DMS79 (cell line): Measurements from ENCODE around the gene PPHLN1.

Experiments
- DNase-seq: peaks from one replicate; lab custom pipeline; 2025; lab: John Stamatoyannopoulos, UW

Gene PPHLN1, protein sequence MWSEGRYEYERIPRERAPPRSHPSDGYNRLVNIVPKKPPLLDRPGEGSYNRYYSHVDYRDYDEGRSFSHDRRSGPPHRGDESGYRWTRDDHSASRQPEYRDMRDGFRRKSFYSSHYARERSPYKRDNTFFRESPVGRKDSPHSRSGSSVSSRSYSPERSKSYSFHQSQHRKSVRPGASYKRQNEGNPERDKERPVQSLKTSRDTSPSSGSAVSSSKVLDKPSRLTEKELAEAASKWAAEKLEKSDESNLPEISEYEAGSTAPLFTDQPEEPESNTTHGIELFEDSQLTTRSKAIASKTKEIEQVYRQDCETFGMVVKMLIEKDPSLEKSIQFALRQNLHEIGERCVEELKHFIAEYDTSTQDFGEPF

DNA sequence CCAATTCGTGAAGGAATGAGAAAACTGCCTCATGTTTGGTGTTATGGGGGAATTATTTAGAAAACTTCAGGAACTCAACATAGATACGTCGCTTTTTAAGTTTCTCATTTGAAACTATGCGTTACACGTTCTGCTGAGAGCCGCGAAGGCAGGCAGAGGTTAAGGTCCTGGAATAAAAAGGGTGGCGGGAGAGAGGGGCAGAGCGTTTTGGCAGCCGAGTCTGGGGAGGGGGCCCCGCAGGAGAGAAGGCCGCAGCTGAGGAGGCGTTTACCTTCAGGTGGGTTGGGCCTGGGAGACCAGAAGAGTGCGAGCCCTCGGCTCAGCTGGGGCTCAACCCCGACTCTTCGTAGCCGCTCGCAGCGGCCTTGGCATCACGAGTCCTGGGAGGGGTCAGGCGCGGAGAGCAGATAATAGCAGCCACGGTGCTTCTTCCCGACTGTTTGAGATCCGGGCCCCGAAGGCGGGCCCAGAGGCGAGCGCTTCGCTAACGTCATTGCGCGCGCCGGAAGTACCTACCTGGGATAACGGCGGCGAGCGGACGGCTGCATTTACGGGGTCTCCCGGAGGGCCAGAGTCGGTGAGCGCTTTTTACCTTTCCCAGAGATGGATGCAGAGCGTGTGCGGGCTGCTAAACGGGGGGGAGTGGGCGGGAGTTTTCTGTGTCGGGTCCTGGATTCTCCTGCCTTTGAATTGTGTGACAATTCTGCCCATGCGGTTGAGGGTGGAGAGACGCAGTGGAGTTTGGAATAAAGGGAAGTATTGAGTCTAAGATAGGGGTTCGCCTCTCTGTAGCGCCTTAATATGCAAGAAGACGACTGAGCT is at the start of gene PPHLN1, which contains the start of gene ZCRB1:
PPHLN1 (plus strand) TSS at position 515 of the 822 bp plus-strand sequence. CDS start 9,736 bp downstream, outside the sequence.
ZCRB1 (minus strand) TSS at position 442 of the 822 bp plus-strand sequence. CDS start 1,992 bp downstream, outside the sequence.
- peak; percentile 63 for DNase-seq

DNA sequence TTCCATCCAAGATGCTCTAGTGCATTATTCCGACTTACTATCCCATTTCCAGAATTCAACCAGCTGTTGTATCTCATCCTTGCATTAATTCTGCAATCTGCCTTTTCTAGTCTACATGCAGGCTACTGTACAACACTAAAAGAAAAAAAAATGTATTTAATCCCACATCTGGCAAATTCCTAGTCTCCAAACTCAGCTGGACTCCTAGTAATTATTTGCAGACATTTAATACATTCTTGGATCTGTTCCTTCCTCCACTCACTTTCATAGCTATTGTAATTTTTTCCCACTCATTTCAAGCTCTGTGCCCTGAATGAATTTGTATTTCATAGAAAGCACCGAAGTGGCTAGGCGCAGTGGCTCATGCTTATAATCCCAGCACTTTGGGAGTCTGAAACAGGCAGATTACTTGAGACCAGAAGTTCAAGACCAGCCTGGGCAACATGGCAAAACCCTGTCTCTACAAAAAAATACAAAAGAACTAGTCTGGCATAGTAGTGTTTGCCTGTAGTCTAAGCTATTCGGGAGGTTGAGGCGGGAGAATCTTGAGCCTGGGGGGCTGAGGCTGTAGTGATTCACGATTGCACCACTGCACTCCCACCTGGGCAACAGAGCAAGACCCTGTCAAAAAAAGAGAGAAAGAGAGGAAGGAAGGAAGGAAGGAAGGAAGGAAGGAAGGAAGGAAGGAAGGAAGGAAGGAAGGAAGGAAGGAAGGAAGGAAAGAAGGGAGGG is 48.4 kb upstream of the PPHLN1 start:
- no peak for DNase-seq

DNA sequence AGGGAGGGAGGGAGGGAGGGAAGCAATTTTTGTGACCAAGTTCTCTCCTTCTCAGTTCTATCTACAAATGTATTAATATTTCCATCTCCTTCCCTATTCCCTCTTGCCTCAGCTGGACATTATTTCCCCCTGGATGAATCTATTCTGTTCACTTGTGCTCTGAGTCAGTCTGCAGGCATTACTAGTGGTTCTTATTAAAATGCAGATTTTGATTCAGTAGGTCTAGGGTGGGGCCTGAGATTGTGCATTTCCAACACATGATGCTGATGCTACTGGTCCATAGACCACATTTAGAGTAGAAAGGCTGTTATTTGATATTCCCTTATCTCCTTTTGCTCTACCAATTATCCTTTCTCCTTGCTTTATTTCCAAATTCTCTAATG is 47.8 kb upstream of the PPHLN1 start:
- DNase-seq: no peak

DNA sequence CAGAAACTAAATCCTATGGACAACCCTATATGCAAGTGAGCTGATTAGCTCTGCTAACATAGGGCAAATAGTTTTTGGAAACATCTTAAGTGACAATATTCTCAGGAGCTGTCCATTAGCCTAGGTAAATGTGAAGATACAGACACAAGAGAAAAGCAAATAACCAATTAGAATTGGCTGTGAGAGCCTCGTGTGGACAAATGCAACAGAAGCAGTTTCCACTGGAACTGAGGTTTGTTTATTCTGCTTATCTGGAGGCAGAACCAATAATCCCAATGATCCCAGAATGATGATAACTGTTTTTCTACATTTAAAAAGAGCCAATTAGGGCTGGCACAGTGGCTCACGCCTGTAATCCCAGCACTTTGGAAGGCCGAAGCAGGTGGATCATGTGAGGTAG is 44.7 kb upstream of the PPHLN1 start:
- no peak for DNase-seq

DNA sequence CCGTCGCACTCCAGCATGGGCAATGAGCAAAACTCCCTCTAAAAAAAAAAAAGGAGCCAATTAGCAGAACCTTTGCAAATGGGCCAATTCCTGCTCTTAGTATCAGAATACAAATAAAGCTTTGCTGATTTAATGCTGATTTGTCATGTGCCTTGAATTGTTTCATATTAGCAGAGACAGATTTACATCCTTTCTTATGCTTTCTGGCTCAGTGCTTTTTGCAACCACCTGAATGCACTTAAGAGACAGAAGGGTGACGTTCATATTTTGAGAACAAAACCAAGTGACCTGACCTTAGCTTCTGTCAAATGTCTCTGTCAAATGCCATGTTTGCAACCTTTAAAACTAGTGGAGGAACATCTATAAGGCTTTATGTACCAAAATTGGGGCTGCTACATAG is 44.1 kb upstream of the PPHLN1 start:
- no peak for DNase-seq

DNA sequence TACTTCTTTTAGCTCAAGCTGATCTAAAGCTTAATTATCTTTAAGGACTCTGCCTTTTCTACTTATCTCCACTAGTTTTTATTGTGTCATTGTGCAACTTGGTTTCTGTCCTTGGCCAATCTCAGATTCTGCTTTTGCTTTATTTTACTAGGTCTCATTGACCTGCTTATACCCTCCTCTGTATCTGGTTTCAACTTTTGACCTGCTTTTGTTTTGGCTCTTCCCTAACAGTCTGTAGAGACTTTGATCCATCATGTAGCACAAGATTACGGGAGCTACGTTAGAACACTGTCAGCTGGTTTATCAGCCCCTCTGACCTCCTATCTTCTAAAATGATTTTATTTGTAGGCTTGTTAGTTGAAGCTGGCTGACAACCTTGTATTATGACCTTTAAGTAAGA is 43.7 kb upstream of the PPHLN1 start:
- no peak for DNase-seq

DNA sequence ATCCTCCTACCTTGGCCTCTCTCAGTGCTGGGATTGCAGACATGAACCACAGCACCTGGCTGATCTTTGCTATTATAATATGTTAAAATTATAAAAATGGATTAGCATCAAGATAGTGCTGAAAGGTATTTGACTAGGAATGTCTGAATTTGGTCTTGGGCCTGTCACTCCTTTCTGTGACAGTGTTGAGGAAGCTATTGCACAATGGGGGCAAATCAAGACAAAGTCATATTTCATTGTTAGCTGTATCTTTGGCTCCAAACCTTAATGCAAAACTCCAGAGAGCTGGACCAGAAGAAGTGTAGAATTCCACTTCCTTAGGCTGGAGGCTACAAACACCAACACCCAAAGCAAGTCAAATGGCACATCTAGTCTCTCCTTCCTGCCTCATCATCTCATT is 42.2 kb upstream of the PPHLN1 start:
- DNase-seq: no peak

DNA sequence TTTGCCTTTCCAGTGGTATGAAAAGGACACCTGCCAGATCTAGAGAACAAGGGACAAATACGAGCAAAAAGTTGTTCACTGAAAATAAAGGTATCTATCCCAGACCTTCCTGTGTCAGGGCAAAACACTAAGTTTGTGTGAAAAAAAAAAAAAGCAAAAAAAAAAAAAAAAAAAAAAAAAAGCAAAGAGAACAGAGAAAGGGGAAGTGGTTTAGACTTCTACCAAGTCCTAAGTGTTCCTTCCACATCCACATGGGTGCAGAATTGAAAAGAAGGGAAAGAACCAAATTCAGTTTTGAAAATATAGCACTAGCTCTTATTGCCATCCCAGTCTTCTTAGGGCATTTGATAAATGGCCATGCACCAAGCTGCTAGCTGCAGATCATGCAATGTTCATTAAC is 41.8 kb upstream of the PPHLN1 start:
- no peak for DNase-seq

DNA sequence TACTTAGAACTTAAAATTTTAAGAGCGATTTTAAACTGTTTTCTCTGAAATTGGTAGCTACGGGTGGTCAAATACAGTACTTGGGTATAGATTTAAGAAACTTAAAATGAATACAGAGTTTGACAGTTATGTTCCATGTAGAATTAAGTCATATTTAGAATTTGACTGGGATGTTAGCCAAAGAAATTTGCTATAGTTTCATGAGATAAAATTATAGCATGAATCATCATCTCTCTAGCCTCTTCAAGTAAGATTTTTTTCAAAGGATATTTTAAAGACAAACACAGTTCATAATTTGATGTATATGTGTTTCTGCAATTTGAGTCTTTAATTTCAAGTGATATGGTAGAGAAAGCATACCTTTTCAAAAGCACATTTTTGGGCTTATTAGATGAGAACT is 41.1 kb upstream of the PPHLN1 start:
- DNase-seq: no peak

DNA sequence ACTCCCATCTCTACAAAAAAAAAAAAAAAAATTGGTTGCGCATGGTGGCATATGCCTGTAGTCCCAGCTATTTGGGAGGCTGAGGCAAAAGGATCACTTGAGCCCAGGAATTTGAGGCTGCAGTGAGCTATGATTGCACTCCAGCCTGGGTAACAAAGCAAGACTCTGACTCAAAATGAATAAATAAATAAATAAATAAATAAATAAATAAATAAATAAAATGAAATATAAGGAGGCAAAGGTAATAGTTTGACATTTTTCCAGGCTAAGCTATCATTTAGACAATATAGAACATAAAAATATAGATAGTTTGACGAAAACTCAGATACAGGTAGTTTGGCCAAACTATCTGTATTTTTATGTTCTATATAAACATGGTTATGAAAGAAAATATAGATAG is 40.5 kb upstream of the PPHLN1 start:
- DNase-seq: no peak

DNA sequence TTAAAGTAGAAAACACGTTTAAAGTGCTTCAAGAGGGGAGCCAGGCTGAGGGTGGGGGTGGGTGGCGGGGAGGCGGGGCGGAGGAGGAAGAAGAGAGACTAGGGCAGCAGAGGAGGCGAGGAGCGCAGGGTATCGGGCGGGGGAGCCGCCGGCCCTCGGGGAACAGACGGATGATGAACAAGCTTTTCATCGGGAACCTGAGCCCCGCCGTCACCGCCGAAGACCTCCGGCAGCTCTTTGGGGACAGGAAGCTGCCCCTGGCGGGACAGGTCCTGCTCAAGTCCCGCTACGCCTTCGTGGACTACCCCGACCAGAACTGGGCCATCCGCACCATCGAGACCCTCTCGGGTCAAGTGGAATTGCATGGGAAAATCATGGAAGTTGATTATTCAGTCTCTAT is 39.2 kb upstream of the PPHLN1 start:
- DNase-seq: no peak

DNA sequence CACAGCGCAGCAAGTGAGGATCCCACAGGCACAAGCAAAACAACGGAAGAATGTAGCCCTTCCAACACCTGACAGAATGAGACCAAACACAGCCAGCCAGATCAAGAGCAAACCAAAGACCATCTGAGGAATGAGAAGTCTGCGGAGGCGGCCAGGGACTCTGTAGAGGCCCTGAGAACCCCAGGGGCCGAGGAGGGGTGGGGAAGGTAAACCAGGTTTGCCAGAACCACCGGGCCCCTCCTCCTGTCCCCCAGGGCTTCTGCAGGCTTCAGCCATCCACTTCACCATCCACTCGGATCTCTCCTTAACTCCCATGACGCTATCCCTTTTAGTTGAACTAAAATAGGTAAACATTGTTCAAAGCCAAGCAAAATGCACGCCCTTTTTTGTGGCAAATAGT is 37.4 kb upstream of the PPHLN1 start:
- no peak for DNase-seq

DNA sequence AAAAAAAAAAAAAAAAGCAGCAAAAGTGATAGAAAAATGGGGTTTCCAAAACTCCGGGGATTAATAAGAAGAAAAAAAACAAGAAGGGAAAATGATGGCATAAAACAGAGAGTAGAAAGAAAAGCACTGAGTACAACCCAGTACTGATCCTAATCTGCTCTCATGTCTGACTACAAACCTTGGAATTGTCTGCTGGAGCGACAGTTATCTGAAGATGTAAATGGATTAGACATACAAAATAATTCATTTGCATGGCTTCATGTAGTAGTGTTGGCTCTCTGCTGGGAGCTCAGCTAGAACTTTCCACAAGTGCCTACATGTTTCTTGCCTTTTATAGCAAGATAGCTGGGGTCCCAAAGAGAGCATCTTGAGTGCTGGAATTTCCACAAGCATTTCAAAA is 34.3 kb upstream of the PPHLN1 start:
- no peak for DNase-seq

DNA sequence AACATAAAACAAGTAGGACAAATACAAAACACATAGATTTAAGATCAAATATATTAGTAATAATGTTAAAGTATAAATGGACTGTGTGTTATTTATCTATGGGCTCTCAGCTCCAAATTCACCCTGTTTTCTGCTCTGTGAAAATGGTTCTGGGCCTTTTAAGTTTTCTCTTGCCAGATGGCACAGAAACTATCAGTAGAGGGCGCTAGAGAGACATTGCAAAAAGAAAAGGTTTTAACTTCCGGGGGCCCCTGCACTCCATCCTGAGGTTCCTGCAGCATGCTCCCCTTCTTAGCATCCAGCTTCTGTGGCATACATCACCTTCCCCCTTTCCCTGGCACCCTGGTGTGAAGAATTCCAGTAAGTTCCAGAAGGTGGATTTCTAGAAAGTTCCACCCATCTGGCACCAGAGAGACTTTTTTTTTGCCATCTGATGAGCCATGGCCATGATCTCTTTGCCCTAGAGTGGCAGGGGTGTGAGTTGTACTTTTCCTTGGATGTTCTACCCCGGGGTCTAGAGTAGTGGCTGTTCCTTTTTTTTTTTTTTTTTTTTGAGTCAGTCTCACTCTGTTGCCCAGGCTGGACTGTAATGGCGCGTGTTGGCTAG is 29.4 kb upstream of the PPHLN1 start:
- DNase-seq: no peak

DNA sequence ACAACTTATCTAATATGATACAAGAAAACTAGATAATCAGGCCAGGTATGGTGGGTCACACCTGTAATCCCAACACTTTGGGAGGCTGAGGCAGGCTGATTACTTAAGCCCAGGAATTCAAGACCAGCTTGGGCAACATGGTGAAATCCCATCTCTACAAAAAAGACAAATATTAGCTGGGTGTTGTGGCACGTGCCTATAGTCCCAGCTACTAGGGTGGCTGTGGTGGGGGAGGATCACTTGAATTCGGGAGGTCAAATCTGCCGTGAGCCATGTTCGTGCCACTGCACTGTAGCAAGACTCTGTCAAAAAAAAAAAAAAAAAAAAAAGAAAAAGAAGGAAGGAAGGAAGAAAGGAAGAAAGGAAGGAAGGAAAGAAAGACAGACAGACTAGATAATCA is 27.1 kb upstream of the PPHLN1 start:
- no peak for DNase-seq

DNA sequence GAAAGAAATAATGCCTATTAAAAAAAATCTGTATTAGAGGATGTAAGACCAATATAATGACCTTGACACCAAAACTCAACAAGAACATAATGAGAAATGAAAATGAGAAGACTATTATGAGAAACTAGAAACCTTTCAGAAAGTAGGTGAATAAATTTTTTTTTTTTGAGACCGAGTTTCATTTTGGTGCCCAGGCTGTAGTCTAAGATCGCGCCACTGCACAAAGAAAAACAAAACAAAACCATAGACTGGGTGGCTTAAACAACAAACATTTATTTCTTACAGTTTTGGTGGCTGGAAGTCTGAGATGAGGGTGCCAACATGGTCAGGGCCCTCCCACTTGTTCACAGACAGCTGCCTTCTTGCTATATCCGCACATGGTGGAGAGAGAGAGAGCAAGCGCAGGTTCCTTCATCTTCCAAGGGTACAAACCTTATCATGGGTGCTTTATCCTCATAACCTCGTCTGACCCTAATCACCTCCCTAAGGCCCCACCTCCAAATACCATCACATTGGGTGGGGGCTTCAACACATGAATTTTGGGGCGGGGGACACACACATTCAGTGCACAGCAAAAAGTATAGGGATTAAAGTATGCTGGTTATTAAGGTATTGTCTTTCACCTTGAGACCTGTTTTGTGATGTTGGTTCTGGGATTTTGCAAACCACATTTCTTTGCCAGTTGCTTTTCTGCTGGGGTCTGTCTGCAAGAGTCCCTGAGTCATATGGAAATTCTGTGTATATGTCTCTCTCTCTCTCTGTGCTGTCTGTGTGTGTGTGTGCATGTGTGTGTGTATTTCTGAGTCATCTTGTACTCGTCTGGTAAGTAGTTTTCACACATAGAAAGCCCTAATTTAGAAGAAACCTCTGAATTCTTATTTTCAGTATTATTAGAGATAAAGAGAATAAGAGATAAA is 26.3 kb upstream of the PPHLN1 start:
- DNase-seq: no peak

DNA sequence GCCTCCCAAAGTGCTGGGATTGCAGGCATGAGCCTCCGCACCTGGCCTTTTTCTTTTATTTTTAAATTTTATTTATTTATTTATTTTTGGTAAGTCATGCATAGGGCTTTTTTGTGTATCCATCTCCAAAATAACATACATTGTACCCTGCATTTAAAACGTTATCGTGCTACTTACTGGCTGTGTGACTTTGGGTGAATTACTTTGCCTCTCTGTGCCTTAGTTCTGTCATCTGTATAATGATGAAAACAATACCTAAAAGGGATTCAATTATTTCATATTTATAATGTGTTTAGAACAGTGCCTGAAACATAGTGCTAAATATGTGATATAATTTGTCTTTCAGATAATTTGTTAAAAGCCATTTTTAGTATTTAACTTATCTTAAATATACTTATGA is 19.7 kb upstream of the PPHLN1 start:
- DNase-seq: no peak

DNA sequence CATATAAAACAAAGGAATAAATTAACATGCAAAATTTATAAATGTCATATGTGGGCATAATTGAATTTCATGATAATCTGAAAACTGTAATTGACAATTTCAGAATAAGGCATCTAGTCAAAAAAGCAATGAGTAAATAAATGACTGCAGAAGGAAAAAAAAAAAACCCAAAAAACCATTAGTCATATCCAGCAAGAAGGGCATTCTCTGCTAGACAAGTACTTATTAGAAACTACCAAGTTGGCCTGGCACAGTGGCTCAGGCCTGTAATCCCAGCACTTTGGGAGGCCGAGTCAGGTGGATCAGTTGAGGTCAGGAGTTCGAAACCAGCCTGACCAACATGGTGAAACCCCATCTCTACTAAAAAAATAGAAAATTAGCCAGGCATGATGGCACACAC is 17.6 kb upstream of the PPHLN1 start:
- DNase-seq: no peak

DNA sequence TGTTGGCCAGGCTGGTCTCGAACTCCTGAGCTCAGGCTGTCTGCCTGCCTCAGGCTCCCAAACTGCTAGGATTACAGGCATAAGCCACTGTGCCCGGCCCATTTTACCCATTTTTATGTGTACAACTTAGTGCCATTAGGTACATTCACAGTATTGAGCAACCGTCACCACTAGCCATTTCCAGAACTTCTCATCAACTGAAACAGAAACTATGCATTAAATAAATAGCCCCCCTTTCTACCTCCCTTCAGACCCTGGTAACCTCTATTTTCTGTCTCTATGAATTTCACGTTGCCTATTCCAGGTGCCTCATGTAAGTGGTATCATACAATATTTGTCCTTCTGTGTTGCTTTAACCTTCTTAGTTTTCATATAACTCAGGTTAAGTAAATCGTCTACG is 16.0 kb upstream of the PPHLN1 start:
- DNase-seq: no peak

DNA sequence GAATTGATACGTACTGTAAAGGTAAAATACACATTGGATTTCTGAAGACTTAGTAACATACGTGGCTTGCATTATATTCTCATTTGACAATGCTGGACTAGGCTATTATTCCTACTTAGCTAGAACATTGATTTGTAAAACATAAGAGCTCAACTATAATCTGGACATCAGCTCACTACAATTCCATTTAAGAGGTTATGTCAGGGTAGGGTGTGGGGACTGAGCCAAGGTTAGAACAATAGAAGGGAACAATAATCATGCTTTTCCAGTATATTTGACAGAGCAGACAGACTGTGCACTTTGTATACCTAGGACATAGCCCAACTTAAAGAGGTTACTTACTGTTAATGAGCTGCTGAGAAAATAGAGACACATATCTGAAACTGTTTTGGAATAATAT is 10.9 kb upstream of the PPHLN1 start:
- no peak for DNase-seq

DNA sequence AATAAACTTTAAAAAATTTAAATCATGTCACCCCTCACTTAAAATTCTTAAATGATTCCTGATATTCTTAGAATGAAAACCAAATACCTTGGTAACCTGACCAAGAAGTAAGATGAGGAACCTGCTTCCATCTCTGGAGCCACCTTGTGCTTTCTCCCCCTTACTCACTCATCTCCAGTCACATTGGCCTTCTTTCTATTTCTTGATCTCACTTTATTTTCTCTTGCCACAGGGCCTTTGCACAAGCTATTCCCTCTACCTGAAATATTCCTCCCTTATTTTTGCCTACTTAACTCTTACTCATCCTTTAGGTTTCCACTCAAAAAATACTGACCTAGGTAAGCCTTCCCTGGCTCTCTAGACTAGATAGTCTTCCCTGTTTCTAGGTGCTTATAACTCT is 5.2 kb upstream of the PPHLN1 start:
- DNase-seq: no peak
